GDM1 (cell line): Measurements from ENCODE around the gene ZNF592.

ENCODE experiments used
- DNase-seq: peaks from one replicate; lab custom pipeline; 2025; lab: John Stamatoyannopoulos, UW

Gene ZNF592

GRCh38 chr15:84855765-84856164 is 107.4 kb downstream of the ZNF592 start:
- no peak for DNase-seq
